Panc1 (cell line): ENCODE measurements around the gene SDK1. TPM values are rescaled to one million over a fixed set of nuclear protein-coding genes. Genes with fewer than 3 reads are reported as not detected.

Experiments used
- ATAC-seq: fragments of 200-7000 bp; cut with Tn5 transposase; 2 replicates; pipeline ENCODE4 v1.9.1; 2020; ENCODE audit warnings: mild to moderate bottlenecking, moderate library complexity
- BruUV-seq: library from RNA; stranded (reverse); fragments of 400-500 nt; replicated peaks from 2 replicates; lab custom pipeline; 2021; lab: Mats Ljungman, UMichigan
- CTCF ChIA-PET: fragments of 300-600 bp; sonication (Branson Sonifier 250); formaldehyde crosslinking; loops from one replicate; lab custom pipeline; 2022; ENCODE audit warnings: antibody characterized with exemption; lab: Charles Lee
- POLR2A ChIA-PET: fragments of 300-600 bp; sonication (Branson Sonifier 250); formaldehyde crosslinking; loops from one replicate; lab custom pipeline; 2022; ENCODE audit warnings: antibody characterized with exemption; lab: Charles Lee
- DNase-seq: peaks from one replicate; pipeline ENCODE4 v3.0.0-alpha.2; 2010; ENCODE audit warnings: low read depth, low spot score
- H3K27ac ChIP-seq: 2 replicates; pipeline ENCODE4 v1.5.1; 2011; ENCODE audit warnings: mild to moderate bottlenecking, low read length, inconsistent platforms
- H3K27me3 ChIP-seq: fragments of 200-500 bp; sonication (Bioruptor generic); 2 replicates; pipeline ENCODE4 v1.6.0; 2014; ENCODE audit warnings: low read length, inconsistent platforms; ENCODE audit not compliant: control insufficient read depth, insufficient read depth
- H3K36me3 ChIP-seq: fragments of 200-500 bp; sonication (Bioruptor generic); 2 replicates; pipeline ENCODE4 v1.5.1; 2014; ENCODE audit warnings: inconsistent platforms, mild to moderate bottlenecking, low read length, moderate library complexity; ENCODE audit not compliant: control insufficient read depth, insufficient read depth
- H3K4me1 ChIP-seq: 2 replicates; pipeline ENCODE4 v1.5.1; 2011; ENCODE audit warnings: inconsistent platforms, mild to moderate bottlenecking, low read length, moderate library complexity; ENCODE audit not compliant: control insufficient read depth, insufficient read depth
- H3K4me3 ChIP-seq, 2 experiments: 2 replicates each; pipeline ENCODE4 v1.5.1; 2011 to 2012; ENCODE audit warnings: low read depth in 2 of 2, low read length in 2 of 2, mild to moderate bottlenecking in 2 of 2, inconsistent platforms in 1 of 2, moderate library complexity in 1 of 2
- H3K9me3 ChIP-seq: fragments of 200-500 bp; sonication (Bioruptor generic); 2 replicates; pipeline ENCODE4 v1.5.1; 2014; ENCODE audit warnings: low read depth, mild to moderate bottlenecking, inconsistent platforms, low read length, moderate library complexity; ENCODE audit not compliant: control insufficient read depth, insufficient read depth
- POLR2AphosphoS5 ChIP-seq: IDR thresholded peaks from 2 replicates; pipeline ENCODE4 v1.6.1; 2012; ENCODE audit warnings: mild to moderate bottlenecking, low read depth, low read length, moderate library complexity
- SIN3A ChIP-seq: IDR thresholded peaks from 2 replicates; pipeline ENCODE4 v1.6.1; 2012; ENCODE audit warnings: low read depth, mild to moderate bottlenecking, low read length, moderate library complexity, borderline replicate concordance; ENCODE audit not compliant: insufficient read depth
- TCF7L2 ChIP-seq: IDR thresholded peaks from 2 replicates; pipeline ENCODE4 v1.6.1; 2011; ENCODE audit warnings: mild to moderate bottlenecking, low read depth, low read length, inconsistent platforms
- in situ Hi-C: cut with HindIII; loops from 2 replicates; pipeline ENCODE4 v1.10.0; 2016; ENCODE audit warnings: low sequenced_read_pairs, low pct_unique_long_range_greater_than_20kb
- intact Hi-C: fragments of 100-400 bp; cut with micrococcal nuclease; formaldehyde crosslinking; loops from one replicate; pipeline ENCODE4 v1.10.0; 2022; ENCODE audit not compliant: unreplicated experiment
- total RNA-seq: library from RNA; stranded (reverse); gene quantifications from one replicate; pipeline ENCODE4 v1.2.1, GENCODE V29; 2021; ENCODE audit not compliant: unreplicated experiment
- TF ChIP-seq, protein P1 (sequence below): fragments of 450-650 bp; IDR thresholded peaks from 2 replicates; pipeline ENCODE4 v1.5.1; 2017; ENCODE audit warnings: mild to moderate bottlenecking
- TF ChIP-seq, protein P2 (sequence below), 2 experiments: IDR thresholded peaks; 2 replicates each; pipeline ENCODE4 v1.6.1; 2011 to 2012; ENCODE audit warnings: low read depth in 2 of 2, control low read depth in 1 of 2, low read length in 1 of 2, mild to moderate bottlenecking in 1 of 2, moderate library complexity in 1 of 2; ENCODE audit not compliant: insufficient read depth in 1 of 2

Gene SDK1
- total RNA-seq, 1 experiment from 2014 or later = 47.4 TPM

DNA sequence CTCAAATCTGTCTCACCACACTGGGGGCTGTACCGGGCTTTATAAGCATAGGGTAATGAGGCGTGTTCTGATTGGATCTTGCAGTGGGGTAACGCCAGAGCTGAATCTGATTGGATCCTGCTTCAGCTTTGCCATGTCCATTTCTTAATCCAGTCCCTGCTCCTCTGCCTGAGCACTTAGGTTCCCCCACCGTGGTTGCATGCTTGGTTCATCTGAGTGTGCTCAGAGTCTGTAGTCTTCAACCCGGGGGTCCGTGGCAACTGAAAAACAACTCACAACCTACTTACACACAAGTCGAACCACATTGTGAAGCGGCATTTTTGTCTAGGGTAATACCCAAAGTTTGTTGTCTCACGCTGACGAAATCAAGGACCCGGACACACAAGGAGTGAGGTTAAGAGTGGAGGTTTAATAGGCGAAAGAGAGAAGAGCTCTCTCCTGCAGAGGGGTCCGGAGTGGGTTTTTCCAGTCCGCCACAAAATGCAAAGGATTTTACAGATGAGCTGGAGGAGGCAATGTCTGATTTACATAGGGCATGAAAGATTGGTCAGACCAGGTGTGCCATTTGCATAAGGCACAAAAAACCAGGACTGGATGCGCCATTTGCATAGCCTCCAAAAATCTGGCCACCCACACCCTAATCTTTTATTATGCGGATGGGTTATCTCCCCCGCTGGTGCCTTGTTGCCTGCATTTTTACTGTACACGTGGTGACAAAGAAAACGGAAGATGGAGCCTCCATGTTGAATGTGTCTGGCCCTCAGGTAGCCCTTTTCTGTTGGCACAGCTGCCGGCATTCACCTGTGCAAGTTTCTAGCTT is 739.3 kb downstream of the SDK1 start:
- no peaks in the 10 kb centered on the region for H3K4me1 ChIP-seq
- ATAC-seq (no peak), DNase-seq (no peak)
- no peak overlapping the region for H3K4me3 ChIP-seq
- H3K36me3 ChIP-seq = no peaks in the 10 kb centered on the region
- TF ChIP-seq, protein P1, sequence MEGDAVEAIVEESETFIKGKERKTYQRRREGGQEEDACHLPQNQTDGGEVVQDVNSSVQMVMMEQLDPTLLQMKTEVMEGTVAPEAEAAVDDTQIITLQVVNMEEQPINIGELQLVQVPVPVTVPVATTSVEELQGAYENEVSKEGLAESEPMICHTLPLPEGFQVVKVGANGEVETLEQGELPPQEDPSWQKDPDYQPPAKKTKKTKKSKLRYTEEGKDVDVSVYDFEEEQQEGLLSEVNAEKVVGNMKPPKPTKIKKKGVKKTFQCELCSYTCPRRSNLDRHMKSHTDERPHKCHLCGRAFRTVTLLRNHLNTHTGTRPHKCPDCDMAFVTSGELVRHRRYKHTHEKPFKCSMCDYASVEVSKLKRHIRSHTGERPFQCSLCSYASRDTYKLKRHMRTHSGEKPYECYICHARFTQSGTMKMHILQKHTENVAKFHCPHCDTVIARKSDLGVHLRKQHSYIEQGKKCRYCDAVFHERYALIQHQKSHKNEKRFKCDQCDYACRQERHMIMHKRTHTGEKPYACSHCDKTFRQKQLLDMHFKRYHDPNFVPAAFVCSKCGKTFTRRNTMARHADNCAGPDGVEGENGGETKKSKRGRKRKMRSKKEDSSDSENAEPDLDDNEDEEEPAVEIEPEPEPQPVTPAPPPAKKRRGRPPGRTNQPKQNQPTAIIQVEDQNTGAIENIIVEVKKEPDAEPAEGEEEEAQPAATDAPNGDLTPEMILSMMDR = no peak
- H3K27ac ChIP-seq = no peak overlapping the region
- intact Hi-C loops (no loop called here), in situ Hi-C loops (no loop called here)
- no peaks in the 10 kb centered on the region for H3K9me3 ChIP-seq
- CTCF ChIA-PET = interaction anchor here (0.6 kb wide), 1 partner anchor 580 kb away, joined by 3 read pairs; no protein-coding TSS in a partner anchor
- POLR2A ChIA-PET = no interaction called here
- no TSS peak for BruUV-seq
- H3K27me3 ChIP-seq = no peaks in the 10 kb centered on the region

DNA sequence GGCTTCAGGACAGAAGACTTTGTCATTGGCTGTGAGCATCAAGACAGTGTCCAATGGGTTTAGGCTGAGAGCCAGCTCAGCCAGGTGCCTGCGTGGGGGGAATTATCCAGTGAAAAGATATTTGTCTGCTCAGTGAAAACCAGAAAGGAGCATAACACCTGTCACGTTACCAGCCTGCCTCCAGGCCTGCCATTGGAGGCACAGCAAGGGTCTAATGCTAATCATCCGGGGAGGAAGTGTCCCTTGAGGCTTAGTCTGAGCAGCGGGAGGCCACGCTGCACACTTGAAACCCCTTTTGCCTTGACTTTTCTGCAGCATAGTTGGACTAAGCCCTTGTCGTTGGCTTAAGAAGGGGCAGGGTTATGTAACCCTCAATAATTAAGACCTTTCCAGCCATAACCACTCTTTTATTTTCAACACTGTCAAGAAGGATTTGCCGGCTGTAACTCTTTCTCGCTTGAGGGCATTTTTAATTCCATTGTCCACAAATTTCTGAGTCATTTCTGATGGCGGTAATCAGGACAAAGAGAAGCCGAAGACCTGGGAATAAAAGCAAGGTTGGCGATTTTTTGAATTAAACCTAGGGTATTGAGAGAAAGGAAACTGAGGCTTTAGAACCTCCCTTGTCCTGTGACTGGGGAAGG is 741.5 kb downstream of the SDK1 start:
- BruUV-seq = no TSS peak
- in situ Hi-C loops (no loop called here), intact Hi-C loops (no loop called here)
- H3K36me3 ChIP-seq = no peaks in the 10 kb centered on the region
- DNase-seq = no peak
- H3K4me3 ChIP-seq = no peak overlapping the region
- ChIA-PET CTCF (no interaction called here), POLR2A (interaction anchor here (0.6 kb wide), 1 partner anchor 146 kb away, joined by 6 read pairs; no protein-coding TSS in a partner anchor)
- no peaks in the 10 kb centered on the region for H3K9me3 ChIP-seq
- TF ChIP-seq TCF7L2 (no peak), SIN3A (no peak), POLR2AphosphoS5 (no peak)
- TF ChIP-seq, protein P2, sequence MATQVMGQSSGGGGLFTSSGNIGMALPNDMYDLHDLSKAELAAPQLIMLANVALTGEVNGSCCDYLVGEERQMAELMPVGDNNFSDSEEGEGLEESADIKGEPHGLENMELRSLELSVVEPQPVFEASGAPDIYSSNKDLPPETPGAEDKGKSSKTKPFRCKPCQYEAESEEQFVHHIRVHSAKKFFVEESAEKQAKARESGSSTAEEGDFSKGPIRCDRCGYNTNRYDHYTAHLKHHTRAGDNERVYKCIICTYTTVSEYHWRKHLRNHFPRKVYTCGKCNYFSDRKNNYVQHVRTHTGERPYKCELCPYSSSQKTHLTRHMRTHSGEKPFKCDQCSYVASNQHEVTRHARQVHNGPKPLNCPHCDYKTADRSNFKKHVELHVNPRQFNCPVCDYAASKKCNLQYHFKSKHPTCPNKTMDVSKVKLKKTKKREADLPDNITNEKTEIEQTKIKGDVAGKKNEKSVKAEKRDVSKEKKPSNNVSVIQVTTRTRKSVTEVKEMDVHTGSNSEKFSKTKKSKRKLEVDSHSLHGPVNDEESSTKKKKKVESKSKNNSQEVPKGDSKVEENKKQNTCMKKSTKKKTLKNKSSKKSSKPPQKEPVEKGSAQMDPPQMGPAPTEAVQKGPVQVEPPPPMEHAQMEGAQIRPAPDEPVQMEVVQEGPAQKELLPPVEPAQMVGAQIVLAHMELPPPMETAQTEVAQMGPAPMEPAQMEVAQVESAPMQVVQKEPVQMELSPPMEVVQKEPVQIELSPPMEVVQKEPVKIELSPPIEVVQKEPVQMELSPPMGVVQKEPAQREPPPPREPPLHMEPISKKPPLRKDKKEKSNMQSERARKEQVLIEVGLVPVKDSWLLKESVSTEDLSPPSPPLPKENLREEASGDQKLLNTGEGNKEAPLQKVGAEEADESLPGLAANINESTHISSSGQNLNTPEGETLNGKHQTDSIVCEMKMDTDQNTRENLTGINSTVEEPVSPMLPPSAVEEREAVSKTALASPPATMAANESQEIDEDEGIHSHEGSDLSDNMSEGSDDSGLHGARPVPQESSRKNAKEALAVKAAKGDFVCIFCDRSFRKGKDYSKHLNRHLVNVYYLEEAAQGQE (IDR thresholded peaks at IDR 0.05; ENCODE audit: insufficient read depth in 1 of 2, low read depth in 2 of 2, low read length in 1 of 2) = no peak
- TF ChIP-seq, protein P1 = no peak
- no peak overlapping the region for H3K27ac ChIP-seq
- H3K4me1 ChIP-seq = no peaks in the 10 kb centered on the region
- ATAC-seq = no peak
- H3K27me3 ChIP-seq = no peaks in the 10 kb centered on the region
